ENCODE data around the gene RPTOR.

RPTOR gene

GRCh38 chr17:80513201-80513600 lies 31.4 kb upstream of the RPTOR start:
- TF ChIP-seq, protein P1, sequence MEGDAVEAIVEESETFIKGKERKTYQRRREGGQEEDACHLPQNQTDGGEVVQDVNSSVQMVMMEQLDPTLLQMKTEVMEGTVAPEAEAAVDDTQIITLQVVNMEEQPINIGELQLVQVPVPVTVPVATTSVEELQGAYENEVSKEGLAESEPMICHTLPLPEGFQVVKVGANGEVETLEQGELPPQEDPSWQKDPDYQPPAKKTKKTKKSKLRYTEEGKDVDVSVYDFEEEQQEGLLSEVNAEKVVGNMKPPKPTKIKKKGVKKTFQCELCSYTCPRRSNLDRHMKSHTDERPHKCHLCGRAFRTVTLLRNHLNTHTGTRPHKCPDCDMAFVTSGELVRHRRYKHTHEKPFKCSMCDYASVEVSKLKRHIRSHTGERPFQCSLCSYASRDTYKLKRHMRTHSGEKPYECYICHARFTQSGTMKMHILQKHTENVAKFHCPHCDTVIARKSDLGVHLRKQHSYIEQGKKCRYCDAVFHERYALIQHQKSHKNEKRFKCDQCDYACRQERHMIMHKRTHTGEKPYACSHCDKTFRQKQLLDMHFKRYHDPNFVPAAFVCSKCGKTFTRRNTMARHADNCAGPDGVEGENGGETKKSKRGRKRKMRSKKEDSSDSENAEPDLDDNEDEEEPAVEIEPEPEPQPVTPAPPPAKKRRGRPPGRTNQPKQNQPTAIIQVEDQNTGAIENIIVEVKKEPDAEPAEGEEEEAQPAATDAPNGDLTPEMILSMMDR (IDR thresholded peaks at IDR 0.05; ENCODE audit: control insufficient read depth, extremely low read depth, insufficient read depth): no peak
- no peak overlapping the region for H3K4me3 ChIP-seq (ENCODE audit: low read depth, low read length)
- no peak for DNase-seq (ENCODE audit: low read depth)

GRCh38 chr17:80513892-80514291 lies 30.7 kb upstream of the RPTOR start:
- no peak overlapping the region for H3K4me3 ChIP-seq (ENCODE audit: low read depth, low read length)
- TF ChIP-seq, protein P1 (IDR thresholded peaks at IDR 0.05; ENCODE audit: control insufficient read depth, extremely low read depth, insufficient read depth): no peak
- no peak for DNase-seq (ENCODE audit: low read depth)

DNA sequence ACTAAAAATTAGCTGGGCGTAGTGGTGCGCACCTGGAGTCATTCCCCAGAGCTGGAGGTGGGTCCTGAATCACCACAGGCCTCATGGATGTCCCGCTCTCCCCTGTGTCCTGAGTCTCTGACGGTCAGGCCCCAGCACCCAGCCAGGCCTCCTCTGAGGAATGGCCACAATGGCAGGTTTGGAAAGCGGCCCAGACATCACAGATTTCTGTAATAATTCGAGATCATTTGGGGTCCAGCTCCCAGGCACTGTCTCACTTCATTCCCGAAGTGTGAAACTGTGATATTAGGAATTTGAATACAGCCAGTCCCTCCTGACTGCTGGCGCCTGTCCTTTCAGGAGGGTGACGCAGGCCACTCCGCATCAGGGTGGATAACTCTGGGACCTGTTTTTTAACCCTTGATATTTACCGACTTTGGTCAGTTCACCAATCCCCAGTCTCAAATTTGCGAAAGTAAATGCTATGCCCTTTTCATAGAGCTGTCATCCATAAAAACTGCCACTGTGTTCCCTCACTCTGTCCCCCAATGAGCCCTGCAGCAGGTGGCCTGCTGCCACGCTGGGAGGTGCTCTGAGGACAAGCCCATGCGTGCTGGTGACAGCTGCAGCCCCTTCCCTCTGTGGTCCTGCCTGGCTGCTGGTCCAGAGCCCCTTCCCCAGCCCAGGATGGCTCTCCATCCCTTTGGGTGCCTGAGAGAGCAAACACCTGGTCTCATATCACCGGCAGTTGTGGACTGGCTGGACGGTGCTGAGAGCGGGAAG lies 28.3 kb upstream of the RPTOR start:
- H3K4me3 ChIP-seq (ENCODE audit: low read depth, low read length): no peak overlapping the region
- TF ChIP-seq, protein P1 (IDR thresholded peaks at IDR 0.05; ENCODE audit: control insufficient read depth, extremely low read depth, insufficient read depth): no peak
- no peak for DNase-seq (ENCODE audit: low read depth)

DNA sequence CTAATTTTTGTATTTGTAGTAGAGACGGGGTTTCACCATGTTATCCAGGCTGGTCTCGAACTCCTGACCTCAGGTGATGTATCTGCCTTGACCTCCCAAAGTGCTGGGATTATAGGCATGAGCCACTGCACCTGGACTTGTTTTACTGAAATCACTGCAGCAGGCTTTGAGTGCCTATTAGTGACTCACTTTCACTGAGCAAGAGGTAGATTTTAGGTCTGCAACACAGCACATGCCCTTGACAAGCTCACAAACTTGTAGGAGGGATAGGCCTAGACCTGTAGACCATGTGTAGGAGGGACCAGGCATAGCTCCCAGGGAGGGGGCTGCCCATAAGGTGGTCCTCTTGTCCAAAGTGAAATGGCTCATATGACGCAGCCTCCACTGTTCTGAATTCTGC lies 27.0 kb upstream of the RPTOR start:
- no peak for DNase-seq (ENCODE audit: low read depth)
- no peak overlapping the region for H3K4me3 ChIP-seq (ENCODE audit: low read depth, low read length)
- TF ChIP-seq, protein P1 (IDR thresholded peaks at IDR 0.05; ENCODE audit: control insufficient read depth, extremely low read depth, insufficient read depth): no peak

- H3K4me3 ChIP-seq (ENCODE audit: low read depth, low read length): no peak overlapping the region
- DNase-seq (ENCODE audit: low read depth): no peak
- TF ChIP-seq, protein P1 (IDR thresholded peaks at IDR 0.05; ENCODE audit: control insufficient read depth, extremely low read depth, insufficient read depth): no peak
Measured at GRCh38 chr17:80518392-80518791, 26.2 kb upstream of the RPTOR start.

DNA sequence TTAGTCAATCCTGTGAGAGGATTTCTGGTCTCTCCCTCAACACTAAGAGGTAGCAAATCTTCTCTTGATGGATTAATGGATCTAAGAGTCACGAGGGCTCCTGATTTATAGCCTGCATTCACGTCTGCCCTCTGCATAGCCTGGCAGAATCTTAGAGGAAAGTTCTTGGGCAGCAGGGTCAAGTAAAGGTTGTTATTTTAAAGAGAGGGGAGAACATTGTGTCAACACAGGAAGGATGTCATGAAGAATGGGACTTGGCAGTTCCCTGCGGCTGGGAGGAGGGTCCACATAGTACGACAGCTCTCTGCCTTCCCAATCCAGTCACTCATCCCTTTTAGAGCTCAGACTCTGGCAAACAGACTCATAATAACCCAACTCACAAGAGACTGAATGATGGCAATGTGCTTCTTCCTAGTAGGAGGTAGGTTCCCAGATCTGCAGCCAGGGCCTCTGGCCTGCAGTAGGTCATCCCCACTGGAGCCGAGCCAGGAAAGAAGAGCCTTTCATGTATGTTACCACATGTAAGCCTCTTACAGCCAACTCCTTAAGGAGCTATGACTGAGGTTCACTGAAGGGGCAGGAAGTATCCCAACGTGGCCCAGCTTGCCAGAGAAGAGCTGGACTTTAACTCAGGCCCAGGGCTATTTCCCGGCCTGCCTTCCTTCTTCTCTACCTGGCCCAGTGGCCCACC lies 25.4 kb upstream of the RPTOR start:
- no peak overlapping the region for H3K4me3 ChIP-seq (ENCODE audit: low read depth, low read length)
- TF ChIP-seq, protein P1 (IDR thresholded peaks at IDR 0.05; ENCODE audit: control insufficient read depth, extremely low read depth, insufficient read depth): no peak
- no peak for DNase-seq (ENCODE audit: low read depth)

All from LNCaP clone FGC (cell line).